SU-DHL-6 (cell line): ENCODE results near the gene TSHZ2.

Source experiments
- H2AFZ ChIP-seq: fragments of 200-600 bp; sonication (generic); 2 replicates; pipeline ENCODE4 v1.6.1; 2014; ENCODE audit warnings: low read depth, mild to moderate bottlenecking, moderate library complexity, mixed read lengths, antibody characterized with exemption, low read length; ENCODE audit not compliant: severe bottlenecking
- H3F3A ChIP-seq: fragments of 200-600 bp; shearing (Covaris generic); 2 replicates; pipeline ENCODE4 v1.6.0; 2016; ENCODE audit warnings: antibody characterized with exemption, mild to moderate bottlenecking; ENCODE audit not compliant: insufficient read depth
- H3K27ac ChIP-seq: fragments of 200-600 bp; sonication (generic); 2 replicates; pipeline ENCODE4 v1.5.1; 2016; ENCODE audit warnings: low read depth, mild to moderate bottlenecking, low read length, moderate library complexity, mixed read lengths
- H3K27me3 ChIP-seq: fragments of 200-600 bp; sonication (generic), shearing (Covaris generic); 2 replicates; pipeline ENCODE4 v1.6.0; 2014; ENCODE audit warnings: mild to moderate bottlenecking, low read length
- H3K36me3 ChIP-seq: fragments of 200-600 bp; sonication (generic); 2 replicates; pipeline ENCODE4 v1.6.1; 2014; ENCODE audit warnings: mild to moderate bottlenecking, low read length, mixed read lengths
- H3K4me2 ChIP-seq: fragments of 300-600, 200-600 bp; shearing (Covaris generic), sonication (generic); 2 replicates; pipeline ENCODE4 v1.6.0; 2014; ENCODE audit warnings: low read length, low read depth, mild to moderate bottlenecking; ENCODE audit not compliant: poor library complexity, severe bottlenecking
- H3K4me3 ChIP-seq: fragments of 200-600 bp; sonication (generic); 2 replicates; pipeline ENCODE4 v1.5.1; 2014; ENCODE audit warnings: antibody characterized with exemption, low read length, mild to moderate bottlenecking, mixed read lengths; ENCODE audit not compliant: insufficient read depth, poor library complexity, severe bottlenecking
- H3K79me2 ChIP-seq: fragments of 200-600 bp; sonication (generic); 2 replicates; pipeline ENCODE4 v1.6.1; 2014; ENCODE audit warnings: mild to moderate bottlenecking, low read length, moderate library complexity; ENCODE audit not compliant: insufficient read depth
- H3K9ac ChIP-seq: fragments of 200-600 bp; sonication (generic); 2 replicates; pipeline ENCODE4 v1.7.0; 2014; ENCODE audit warnings: mild to moderate bottlenecking, low read length
- H3K9me2 ChIP-seq: fragments of 200-600 bp; sonication (generic); replicated peaks from 2 replicates; pipeline ENCODE4 v1.6.1; 2014; ENCODE audit warnings: low read length; ENCODE audit not compliant: insufficient read depth
- H3K9me3 ChIP-seq: fragments of 200-600 bp; sonication (generic); 2 replicates; pipeline ENCODE4 v1.6.1; 2014; ENCODE audit warnings: low read length, mixed read lengths; ENCODE audit not compliant: insufficient read depth
- H4K20me1 ChIP-seq: fragments of 200-600 bp; sonication (generic); 2 replicates; pipeline ENCODE4 v1.6.1; 2014; ENCODE audit warnings: low read depth, mild to moderate bottlenecking, antibody characterized with exemption, low read length, moderate library complexity, mixed read lengths
- CTCF ChIP-seq: fragments of 200-600 bp; sonication (generic); IDR thresholded peaks from one replicate; pipeline ENCODE4 v1.5.1; 2017; ENCODE audit warnings: antibody characterized with exemption, mild to moderate bottlenecking, low read length, moderate library complexity; ENCODE audit not compliant: insufficient read depth, poor library complexity, severe bottlenecking
- EZH2phosphoT487 ChIP-seq: fragments of 200-600 bp; sonication (generic), shearing (Covaris generic); conservative IDR thresholded peaks from 2 replicates; pipeline ENCODE4 v1.6.1; 2018; ENCODE audit warnings: mild to moderate bottlenecking, antibody characterized with exemption, low read length, moderate library complexity, mixed read lengths

Gene TSHZ2

GRCh38 chr20:52963131-52963530 is 9.0 kb upstream of the TSHZ2 start:
- Histone ChIP-seq H3K9me3 (no peaks in the 10 kb centered on the region), H3K27me3 (no peaks in the 10 kb centered on the region), H3K27ac (no peak overlapping the region), H3K36me3 (no peaks in the 10 kb centered on the region), H3K79me2 (no peaks in the 10 kb centered on the region), H3K9ac (no peak overlapping the region), H3K9me2 (no peaks in the 10 kb centered on the region), H3F3A (no peaks in the 10 kb centered on the region), H3K4me3 (no peak overlapping the region), H2AFZ (no peak overlapping the region), H3K4me2 (no peak overlapping the region), H4K20me1 (no peaks in the 10 kb centered on the region)
- TF ChIP-seq CTCF: no peak
- TF ChIP-seq EZH2phosphoT487: no peak

GRCh38 chr20:52964131-52964530 is 8.0 kb upstream of the TSHZ2 start:
- no peaks in the 10 kb centered on the region for H3F3A ChIP-seq
- H3K27ac ChIP-seq: no peak overlapping the region
- H3K4me2 ChIP-seq: no peak overlapping the region
- no peaks in the 10 kb centered on the region for H3K27me3 ChIP-seq
- H3K9me2 ChIP-seq: no peaks in the 10 kb centered on the region
- no peaks in the 10 kb centered on the region for H3K79me2 ChIP-seq
- no peaks in the 10 kb centered on the region for H3K36me3 ChIP-seq
- no peaks in the 10 kb centered on the region for H3K9me3 ChIP-seq
- no peak overlapping the region for H2AFZ ChIP-seq
- no peak for TF ChIP-seq CTCF
- TF ChIP-seq EZH2phosphoT487: no peak
- H3K4me3 ChIP-seq: no peak overlapping the region
- no peaks in the 10 kb centered on the region for H4K20me1 ChIP-seq
- H3K9ac ChIP-seq: no peak overlapping the region

GRCh38 chr20:52965380-52965779 is 6.8 kb upstream of the TSHZ2 start:
- H3K9me3 ChIP-seq: no peaks in the 10 kb centered on the region
- no peak overlapping the region for H2AFZ ChIP-seq
- no peaks in the 10 kb centered on the region for H3K27me3 ChIP-seq
- no peak overlapping the region for H3K9ac ChIP-seq
- no peak for TF ChIP-seq EZH2phosphoT487
- TF ChIP-seq CTCF: no peak
- no peak overlapping the region for H3K4me3 ChIP-seq
- H3K27ac ChIP-seq: no peak overlapping the region
- H3K79me2 ChIP-seq: no peaks in the 10 kb centered on the region
- no peak overlapping the region for H3K4me2 ChIP-seq
- H3K36me3 ChIP-seq: no peaks in the 10 kb centered on the region
- H3K9me2 ChIP-seq: no peaks in the 10 kb centered on the region
- no peaks in the 10 kb centered on the region for H4K20me1 ChIP-seq
- no peaks in the 10 kb centered on the region for H3F3A ChIP-seq
